Activated CD4-positive, CD25-positive, alpha-beta regulatory T cell treated with anti-CD3 and anti-CD28 coated beads, Interleukin-2, amount 50 U/mL, for 16 hours (primary cell): Measurements from ENCODE around the gene RCE1.

Source experiments
- DNase-seq: peaks from one replicate; pipeline ENCODE4 v3.0.0-alpha.2; 2020; ENCODE audit warnings: low read depth, low spot score

The RCE1 gene

DNA sequence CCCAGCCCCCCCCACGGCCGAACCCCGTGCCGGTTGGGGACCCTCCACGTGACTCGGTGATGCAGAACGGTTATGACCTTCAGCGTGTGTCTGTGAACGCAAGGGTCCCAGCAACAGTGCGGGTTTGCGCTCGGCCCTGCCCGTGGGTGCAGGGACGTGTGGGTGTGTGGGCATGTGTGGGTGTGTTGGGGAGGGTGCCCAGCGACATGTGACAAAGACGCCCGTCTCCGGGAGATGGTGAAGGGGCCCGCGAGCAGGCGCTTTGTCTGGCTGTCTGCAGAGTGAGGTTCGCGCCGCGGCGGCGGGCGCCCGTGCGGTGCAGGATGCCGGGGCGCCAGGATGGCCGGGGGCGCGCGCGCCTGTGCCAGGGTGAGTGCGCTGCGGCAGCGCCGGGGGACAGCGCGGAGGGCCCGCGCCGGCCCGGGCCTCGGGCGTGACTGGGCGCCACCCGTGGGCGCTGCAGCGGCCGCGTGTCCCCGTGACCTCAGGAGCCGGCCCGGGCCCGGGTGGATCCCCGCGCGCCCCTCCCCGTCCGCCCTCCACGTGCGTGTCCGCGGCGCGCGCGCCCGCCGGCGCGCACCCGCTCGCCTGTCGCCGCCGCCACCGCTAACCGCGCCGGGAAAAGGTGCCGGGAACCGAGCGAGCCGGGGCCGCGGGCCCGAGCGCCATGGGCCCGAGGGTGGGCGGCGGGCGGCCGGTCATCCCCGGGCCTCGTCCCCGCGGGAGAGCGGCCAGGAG is 13.4 kb downstream of the RCE1 start, which contains the start of gene LRFN4:
Gene LRFN4, plus strand, starts transcription at position 569 of the 738 bp plus-strand sequence. CDS start 681 bp downstream, outside the sequence.
- DNase-seq: no peak

DNA sequence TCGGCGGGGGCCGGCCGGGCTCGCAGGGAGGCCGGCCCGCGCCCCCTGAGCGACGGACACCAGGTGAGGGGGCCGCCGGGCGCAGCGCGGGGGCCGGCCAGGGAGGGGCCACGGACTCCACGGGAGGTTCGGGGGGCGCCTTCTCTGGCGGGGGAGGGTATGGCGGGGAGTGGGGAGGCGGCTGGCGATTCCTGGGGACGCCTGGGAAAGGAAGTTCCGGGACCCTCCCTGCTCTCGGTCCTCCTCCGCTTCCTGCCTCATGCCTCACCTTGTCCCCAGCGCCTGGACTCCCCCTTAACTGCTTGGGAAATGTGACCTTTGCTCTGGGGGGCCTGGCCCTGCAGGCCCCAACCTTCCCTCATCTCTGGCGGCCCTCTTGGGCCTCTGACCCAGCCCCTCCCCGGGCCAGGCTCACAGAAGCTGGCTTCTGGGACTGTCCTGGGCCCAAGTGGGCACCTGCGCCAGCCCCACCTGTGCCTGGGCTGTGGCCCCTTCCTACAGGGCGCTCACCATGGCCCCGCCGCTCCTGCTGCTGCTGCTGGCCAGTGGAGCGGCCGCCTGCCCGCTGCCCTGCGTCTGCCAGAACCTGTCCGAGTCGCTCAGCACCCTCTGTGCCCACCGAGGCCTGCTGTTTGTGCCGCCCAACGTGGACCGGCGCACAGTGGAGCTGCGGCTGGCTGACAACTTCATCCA is 14.1 kb downstream of the RCE1 start:
- no peak for DNase-seq

DNA sequence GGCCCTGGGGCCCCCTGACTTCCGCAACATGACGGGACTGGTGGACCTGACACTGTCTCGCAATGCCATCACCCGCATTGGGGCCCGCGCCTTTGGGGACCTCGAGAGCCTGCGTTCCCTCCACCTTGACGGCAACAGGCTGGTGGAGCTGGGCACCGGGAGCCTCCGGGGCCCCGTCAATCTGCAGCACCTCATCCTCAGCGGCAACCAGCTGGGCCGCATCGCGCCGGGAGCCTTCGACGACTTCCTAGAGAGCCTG is 14.6 kb downstream of the RCE1 start:
- no peak for DNase-seq

DNA sequence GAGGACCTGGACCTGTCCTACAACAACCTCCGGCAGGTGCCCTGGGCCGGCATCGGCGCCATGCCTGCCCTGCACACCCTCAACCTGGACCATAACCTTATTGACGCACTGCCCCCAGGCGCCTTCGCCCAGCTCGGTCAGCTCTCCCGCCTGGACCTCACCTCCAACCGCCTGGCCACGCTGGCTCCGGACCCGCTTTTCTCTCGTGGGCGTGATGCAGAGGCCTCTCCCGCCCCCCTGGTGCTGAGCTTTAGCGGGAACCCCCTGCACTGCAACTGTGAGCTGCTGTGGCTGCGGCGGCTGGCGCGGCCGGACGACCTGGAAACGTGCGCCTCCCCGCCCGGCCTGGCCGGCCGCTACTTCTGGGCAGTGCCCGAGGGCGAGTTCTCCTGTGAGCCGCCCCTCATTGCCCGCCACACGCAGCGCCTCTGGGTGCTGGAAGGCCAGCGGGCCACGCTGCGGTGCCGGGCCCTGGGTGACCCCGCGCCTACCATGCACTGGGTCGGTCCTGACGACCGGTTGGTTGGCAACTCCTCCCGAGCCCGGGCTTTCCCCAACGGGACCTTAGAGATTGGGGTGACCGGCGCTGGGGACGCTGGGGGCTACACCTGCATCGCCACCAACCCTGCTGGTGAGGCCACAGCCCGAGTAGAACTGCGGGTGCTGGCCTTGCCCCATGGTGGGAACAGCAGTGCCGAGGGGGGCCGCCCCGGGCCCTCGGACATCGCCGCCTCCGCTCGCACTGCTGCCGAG is 15.1 kb downstream of the RCE1 start:
- no peak for DNase-seq

DNA sequence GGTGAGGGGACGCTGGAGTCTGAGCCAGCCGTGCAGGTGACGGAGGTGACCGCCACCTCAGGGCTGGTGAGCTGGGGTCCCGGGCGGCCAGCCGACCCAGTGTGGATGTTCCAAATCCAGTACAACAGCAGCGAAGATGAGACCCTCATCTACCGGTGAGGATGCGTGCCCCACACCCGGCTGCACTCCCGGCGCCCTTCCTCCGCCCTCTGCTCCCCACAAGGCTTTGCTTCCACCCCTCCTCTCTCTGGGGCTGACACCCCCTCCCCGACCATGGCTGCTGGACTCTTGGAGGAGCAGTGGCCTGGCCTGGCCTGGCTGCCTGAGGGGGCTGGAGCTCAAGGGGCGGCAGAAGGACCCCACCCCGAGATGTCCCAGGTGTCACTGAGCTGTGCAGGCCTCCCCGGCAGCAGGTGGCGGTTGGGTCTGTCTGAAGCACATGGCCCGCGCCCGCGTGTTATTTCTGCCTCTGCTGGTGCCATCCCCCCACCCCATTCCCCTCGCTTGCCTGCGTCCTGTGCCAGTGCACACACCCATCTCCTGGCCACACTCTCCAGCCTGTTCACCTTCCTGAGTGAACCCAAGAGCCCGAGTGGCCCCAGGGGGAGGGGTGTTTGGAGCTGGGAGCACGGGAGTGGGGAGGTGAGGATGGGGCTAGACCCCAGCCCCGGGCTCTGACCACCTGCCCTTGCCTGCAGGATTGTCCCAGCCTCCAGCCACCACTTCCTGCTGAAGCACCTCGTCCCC is 15.9 kb downstream of the RCE1 start:
- DNase-seq: no peak

DNA sequence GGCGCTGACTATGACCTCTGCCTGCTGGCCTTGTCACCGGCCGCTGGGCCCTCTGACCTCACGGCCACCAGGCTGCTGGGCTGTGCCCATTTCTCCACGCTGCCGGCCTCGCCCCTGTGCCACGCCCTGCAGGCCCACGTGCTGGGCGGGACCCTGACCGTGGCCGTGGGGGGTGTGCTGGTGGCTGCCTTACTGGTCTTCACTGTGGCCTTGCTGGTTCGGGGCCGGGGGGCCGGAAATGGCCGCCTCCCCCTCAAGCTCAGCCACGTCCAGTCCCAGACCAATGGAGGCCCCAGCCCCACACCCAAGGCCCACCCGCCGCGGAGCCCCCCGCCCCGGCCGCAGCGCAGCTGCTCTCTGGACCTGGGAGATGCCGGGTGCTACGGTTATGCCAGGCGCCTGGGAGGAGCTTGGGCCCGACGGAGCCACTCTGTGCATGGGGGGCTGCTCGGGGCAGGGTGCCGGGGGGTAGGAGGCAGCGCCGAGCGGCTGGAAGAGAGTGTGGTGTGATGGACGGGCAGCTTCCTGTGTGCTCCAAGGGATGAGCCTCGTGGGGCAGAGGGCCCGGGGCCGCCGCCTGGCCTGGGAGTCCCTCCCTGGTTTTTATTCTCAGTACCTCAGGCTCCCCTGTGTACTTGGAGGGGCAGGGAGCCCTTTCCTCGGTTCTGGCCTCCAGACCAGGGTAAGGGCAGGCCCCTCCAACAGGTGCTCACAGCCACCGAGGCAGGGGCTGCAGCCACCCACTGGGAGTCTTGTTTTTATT is 16.6 kb downstream of the RCE1 start:
- DNase-seq: no peak

DNA sequence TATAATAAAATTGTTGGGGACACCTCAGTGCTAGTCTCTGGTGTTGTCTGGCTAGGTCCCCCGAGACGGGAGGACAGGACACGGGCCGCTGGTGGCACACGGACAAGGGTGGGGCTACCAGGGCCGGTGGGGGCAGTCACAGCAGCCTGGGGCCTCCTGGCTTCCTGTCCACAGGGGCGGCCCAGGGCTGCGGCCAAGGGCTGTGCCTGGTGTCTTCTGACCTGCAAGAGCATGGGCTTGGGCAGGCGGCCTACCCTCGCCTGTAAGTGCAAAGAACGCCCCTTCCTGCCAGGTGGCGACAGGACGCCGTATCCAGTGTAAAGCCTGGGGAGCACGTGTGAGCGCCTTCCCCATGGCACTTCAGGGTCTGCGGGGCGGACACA is 17.2 kb downstream of the RCE1 start:
- no peak for DNase-seq

DNA sequence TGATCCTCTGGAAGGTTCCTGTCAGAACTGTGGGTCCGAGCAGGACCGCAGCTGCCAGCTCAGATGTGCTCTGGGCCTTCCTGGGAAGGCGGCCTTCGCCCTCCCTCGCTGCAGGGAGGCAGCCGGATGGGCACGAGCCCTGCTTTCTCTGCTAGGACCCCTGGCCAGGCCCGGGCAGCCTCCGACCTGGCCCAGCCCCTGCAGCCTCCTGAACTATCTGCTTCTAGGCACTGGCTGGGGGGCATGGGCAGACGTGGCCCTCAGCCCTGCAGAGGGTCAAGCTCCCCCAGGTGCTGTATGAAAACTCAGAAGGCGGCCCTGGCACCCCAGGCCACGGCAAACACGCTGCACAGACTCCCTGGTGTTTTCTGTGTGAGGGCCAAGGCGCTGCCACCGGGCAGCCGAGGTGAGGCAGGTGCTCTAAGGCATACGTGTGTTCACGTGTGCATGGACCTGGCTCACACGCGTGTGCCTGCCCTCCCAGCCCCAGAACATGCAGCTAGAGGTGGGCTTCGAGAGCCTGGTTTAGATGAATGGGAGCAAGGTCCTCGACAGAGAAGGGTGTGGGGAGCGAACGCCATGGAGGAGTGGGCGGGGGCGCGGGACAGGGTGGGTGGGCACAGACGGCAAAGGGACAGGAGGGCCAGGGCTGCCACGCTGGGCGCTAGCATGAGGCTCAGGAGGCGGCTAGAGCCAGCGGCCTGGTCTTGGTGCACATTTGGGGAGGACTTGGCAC is 18.0 kb downstream of the RCE1 start:
- no peak for DNase-seq

DNA sequence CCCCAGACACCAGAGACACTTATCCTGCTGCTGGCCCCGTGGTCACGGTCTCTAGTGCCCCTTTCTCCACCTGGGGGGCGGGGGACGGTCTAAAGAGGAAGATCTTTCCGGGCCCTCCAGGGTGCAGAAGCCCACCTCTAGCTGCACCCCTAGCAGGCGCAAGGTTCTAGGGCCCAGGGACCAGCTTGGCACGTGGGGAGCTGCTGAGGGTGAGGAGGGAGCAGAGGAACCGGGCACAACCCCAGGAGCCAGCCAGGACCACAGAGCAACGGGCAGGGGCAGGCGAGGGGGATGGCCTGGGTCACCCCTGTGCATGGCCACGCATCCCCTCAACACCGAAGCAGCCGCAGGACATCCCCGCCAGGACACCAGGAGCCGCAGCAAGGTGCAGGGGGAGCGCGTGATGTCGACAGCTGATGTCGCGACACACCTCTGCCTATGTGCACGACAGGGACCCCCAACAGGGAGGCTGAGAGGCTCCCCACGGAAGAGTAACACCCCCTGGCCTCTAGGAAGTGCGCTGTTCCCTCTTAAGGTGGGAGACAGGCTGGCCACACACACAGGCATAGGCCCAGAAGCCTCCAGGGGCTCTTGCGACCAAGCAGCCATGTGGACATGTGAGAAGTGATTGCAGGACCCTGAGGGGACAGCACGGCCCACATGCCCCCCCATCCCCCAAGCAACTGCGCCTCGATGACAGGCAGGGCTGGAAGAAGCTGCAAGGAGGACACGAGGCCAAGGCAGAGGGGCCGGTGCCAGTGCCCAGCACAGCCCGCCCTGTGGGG is 18.7 kb downstream of the RCE1 start:
- DNase-seq: no peak

DNA sequence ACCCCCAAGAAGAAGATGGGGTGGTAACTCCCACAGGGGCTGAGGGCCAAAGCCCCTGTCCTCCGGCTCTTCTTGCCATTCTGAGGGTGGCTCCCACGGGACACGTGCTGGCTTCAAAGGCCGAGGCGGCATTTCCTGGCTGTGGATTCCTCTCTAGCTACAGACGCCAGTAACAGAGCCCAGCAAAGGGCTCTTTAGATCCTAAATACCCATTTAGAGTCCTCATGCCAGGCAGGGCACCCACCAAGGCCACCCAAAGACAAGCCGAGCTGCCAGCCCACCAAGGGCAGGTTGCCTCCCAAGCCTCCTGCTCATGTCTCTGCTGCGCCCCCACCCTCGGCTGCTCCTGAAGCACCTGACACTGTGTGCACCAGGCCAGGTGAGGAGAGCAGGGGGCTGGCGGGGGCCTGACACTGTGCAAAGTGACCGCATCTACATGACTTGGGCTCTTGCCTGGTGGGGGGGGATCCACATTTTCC is 19.4 kb downstream of the RCE1 start:
- DNase-seq: no peak

DNA sequence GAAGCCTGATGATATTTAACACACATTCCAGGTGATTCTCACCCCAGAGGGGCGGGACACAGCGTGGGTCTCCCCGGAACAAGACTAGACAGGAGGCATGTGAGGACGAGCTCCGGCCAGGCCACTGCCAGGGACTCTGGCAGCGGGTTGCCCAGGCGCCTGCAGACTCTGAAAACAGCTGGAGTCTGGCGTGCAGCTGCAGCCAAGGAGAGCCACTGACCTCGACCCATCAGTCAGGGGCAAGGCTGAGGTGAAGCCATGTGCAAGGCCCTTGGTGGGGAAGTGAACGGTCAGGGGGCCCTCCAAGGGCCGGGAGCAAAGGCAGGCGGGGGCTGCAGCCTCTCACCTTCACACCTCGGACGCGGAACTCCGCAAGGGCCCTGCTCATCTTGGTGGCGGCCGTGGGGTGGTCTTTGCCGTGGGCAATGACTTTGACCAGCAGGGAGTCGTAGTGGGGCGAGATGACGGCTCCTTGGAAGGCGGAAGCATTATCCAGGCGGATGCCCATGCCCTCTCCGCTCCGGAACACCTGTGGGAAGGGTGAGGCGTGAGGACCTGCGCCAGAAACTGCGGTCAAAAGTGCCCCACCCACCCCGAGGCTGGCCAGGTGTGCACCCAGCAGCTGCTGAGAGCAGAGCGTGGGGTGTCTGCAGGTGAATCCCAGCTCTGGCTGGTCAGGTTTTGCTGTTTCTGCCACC is 20.3 kb downstream of the RCE1 start:
- DNase-seq: no peak

DNA sequence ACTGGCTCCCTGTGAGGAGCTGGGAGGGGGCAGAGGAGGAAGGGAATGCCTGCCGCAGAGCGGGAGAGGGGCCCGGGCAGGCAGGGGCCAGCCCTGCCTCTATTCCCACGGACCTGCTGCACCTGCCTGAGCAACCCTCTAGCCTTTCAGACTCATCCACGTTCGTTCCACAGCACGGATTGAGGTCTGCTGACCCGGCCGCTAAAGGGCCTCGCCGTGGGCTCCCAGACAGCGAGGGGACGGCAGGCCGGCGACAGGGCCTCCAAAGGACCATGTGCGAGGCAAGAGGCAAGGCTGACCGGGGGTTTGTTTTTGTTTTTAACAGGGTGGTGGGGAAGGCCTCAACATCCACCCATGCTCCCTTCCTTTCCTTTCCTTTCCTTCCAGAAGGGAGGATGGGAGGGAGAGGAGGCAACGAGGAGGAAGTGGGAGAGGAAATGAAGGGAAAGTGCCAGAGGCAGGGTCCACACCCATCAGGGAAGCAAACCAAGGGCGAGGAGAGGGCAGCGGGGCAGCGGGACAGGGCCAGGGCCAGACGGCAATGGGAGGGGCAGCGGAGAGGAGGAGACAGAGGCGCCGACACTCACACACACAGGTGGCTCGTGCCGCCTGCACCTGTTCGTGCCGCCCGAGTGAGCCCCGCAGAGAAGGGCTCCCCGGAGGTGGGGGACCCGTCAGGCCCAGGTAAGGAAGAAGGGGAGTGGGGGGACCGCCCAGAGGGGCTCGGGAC is 21.1 kb downstream of the RCE1 start:
- DNase-seq: no peak

DNA sequence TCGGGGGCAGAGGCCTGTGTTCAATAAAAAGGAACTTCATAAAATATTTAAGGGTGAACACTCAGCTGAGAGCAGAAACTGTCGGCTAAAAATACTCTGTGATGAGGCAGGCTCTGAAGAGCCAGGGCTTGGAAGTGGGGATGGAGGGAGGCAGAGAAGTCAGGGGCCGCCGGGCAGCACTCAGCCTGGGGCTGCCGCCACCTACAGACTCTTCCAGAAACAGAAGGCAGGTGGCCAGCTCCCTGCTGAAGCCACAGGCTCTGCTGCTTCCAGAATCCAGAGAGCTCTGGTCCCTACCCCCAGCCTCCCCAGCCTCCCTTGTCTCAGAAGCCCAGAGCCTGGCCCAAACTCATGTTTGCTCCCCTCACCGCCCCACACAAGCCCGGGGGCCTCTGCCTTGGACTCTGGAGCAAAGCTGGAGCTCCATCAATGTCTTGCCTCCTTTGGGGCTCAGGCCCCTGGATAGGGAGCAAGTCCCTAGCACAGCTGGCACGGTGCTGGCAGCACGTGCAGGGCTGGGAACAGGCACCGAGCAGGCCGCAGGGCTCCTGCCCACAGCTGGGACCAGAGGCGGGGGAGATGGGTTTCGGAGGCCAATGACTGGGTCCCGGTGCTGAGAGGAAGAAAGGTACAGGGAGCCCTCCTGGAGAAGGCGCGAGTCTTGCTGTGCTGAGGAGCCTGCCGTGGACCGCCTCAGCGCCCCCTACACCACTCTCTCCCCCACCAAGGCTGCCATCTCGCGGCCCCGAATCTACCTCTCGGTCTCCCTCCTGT is 21.9 kb downstream of the RCE1 start:
- DNase-seq: no peak

DNA sequence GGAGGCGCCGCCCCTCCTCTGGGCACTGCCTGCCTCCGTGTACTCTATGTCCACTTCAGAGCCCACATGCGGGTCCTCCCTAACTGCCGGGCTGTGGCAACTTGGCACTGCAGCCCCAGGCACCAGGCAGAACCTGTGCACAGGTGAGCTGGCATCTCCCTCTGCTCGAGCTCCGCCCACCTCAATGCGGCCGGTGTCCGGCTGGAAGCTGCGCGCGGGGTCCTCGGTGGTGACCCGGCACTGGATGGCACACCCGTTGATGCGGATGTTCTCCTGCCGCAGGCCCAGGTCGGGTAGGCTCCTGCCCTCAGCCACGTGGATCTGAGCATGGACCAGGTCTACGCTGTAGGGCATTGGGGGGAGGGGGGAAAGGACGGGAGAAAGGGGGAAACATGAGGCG is 22.8 kb downstream of the RCE1 start:
- no peak for DNase-seq

DNA sequence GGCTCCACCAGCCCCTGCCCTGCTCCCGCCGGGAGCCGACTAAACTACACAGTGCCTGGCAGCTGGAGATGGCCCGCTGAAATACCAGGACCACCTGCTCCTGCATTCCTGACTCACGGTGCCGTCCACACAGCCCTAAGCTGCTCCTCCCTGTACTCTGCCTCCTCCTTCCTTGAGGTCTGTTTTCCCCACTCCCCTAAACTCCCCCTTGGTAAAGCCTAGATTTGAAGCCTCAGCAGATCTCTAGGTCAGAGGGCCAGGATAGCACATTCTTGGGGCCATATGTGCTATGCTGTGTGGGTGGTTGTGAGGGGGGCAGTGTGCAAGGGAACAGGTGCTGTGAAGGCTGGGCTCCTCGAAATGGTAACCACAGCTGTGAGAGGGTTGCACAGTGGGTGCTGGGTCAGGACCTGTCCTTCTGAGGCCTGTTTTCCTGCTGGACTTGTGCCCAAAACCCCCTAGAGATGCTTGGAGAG is 23.3 kb downstream of the RCE1 start:
- DNase-seq: no peak

DNA sequence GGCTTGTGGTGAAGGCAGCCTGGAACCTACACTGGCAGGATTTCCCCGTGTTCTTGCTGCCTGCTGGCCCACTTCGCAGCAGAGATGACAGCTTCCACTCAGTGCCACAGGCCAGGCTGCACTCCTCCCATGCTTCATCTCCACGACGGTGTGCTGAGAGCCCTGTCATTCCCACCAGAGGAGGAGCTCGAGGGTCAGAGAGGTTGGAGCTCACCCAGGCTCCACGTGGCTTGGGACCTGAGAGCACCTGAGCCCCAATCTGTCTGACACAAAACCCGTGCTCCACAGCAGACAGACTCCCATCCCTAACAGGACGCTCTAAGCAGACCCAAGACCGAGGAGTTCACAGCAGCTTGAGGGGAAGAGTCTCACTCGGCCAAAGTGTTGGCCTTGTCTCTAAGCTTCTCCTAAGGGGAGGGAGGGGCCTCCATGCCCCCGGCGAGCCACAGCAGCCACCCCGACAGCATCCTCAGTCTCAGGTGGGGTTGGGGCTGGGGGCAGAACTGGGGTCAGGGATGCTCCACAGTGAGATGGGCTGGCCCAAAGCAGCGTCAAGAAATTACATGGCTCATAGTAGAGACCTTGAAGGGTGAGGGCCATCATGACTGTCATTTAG is 24.3 kb downstream of the RCE1 start:
- DNase-seq: no peak

DNA sequence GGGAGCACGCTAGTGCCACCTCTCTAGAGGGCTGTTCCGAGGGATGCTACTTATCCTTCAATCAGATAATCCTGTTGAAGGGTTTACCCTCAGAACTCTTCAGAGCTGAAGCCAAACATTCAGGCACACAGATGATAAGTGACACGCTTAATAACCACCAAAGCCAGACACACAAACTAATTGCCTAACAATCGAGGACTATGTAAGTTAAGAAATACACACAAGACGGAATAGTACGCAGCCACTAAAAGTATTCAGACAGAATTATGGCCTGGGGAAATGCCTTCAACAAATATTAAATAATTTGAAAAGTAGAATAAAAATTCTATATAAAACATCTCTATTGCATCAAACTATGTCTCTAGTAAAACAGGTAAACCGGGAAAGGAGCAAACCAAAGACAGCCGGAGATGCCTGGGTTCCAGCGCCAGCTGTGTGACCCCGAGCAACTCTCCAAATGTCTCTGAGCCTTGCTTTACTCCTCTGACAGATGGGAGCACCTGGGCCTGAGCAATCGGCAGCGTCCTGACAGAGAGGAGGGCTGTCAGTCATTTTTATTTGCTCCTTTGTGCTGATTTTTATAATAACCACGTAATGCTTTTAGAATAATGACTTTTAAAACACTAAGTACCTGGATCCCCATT is 25.0 kb downstream of the RCE1 start:
- no peak for DNase-seq
